Esophagus squamous epithelium (tissue), 4 donors: ENCODE results near the gene PYM1.

Experiments
- POLR2A ChIP-seq, 4 donors: fragments of 450-650 bp; IDR thresholded peaks; one replicate each; pipeline ENCODE4 v1.6.1; 2017; ENCODE audit warnings: antibody characterized with exemption in 4 of 4, mild to moderate bottlenecking in 4 of 4, moderate library complexity in 3 of 4
- TF ChIP-seq, protein P1 (sequence below), 6 experiments: fragments of 450-650 bp in 4 of 6; fragments of 200-600 bp in 2 of 6; sonication (generic) in 2 of 6; IDR thresholded peaks; one replicate each; pipeline ENCODE4 v1.5.1; 2016 to 2019; ENCODE audit warnings: antibody characterized with exemption in 6 of 6, mild to moderate bottlenecking in 4 of 6, moderate library complexity in 4 of 6

- TF ChIP-seq, protein P1, sequence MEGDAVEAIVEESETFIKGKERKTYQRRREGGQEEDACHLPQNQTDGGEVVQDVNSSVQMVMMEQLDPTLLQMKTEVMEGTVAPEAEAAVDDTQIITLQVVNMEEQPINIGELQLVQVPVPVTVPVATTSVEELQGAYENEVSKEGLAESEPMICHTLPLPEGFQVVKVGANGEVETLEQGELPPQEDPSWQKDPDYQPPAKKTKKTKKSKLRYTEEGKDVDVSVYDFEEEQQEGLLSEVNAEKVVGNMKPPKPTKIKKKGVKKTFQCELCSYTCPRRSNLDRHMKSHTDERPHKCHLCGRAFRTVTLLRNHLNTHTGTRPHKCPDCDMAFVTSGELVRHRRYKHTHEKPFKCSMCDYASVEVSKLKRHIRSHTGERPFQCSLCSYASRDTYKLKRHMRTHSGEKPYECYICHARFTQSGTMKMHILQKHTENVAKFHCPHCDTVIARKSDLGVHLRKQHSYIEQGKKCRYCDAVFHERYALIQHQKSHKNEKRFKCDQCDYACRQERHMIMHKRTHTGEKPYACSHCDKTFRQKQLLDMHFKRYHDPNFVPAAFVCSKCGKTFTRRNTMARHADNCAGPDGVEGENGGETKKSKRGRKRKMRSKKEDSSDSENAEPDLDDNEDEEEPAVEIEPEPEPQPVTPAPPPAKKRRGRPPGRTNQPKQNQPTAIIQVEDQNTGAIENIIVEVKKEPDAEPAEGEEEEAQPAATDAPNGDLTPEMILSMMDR (IDR thresholded peaks at IDR 0.05), result no peak
- no peak for TF ChIP-seq POLR2A (IDR thresholded peaks at IDR 0.05)
Measured at GRCh38 chr12:55915482-55915859, 12.2 kb downstream of the PYM1 start.
